ENCODE results near the gene IPO4.

DNA sequence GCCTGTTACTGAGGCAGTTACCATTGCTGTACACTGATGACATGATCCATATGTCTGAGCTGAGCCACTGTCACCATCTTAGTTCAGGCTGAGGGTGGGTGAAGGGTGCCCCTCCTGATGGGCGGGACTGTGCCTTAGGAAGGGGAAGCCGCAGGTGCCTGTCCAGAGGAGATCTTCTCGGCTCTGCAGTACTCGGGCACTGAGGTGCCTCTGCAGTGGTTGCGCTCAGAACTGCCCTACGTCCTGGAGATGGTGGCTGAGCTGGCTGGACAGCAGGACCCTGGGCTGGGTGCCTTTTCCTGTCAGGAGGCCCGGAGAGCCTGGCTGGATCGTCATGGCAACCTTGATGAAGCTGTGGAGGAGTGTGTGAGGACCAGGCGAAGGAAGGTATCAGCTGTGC is 37.6 kb downstream of the IPO4 start:
- TF ChIP-seq CTCF (IDR thresholded peaks at IDR 0.05) (no peak), POLR2A (IDR thresholded peaks at IDR 0.05) (no peak)
